ENCODE measurements around the gene EMC7.

DNA sequence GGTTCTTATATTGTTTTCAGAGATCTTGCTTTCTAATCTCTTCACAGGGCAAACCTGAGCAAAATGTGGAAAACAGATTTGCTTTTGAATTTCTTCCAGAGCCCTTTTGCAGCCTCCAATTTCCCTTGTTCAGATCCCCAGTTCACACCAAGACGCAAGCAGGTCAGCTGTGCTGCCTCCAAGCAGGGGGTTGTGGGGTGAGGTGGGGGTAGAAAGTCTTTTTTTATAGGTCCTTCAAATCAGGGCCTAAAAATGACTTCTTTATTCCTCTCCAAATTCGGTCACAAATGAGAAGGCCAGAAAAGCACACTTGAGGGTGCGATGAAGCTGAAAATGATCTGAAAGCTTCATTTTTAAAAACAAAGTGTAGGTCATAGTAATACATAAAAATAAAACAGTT is 36.4 kb downstream of the EMC7 start:
- TF ChIP-seq JUND (IDR thresholded peaks at IDR 0.05) (no peak), EZH2 (IDR thresholded peaks at IDR 0.05) (no peak), CTCF (IDR thresholded peaks at IDR 0.05 in 2 of 3, conservative IDR thresholded peaks at IDR 0.05 in 1 of 3; ENCODE audit: borderline replicate concordance in 1 of 3, insufficient read depth in 1 of 3, low read depth in 2 of 3, low read length in 2 of 3) (no peak), SP1 (IDR thresholded peaks at IDR 0.05; ENCODE audit: low read depth) (no peak), CEBPB (IDR thresholded peaks at IDR 0.05; ENCODE audit: low read depth) (no peak), ZNF274 (IDR thresholded peaks at IDR 0.05; ENCODE audit: low read depth, low read length) (no peak), CBX3 (IDR thresholded peaks at IDR 0.05; ENCODE audit: low read depth) (no peak)
